Liver (tissue), 9 donors: Measurements from ENCODE around the gene TMEM229A. TPM values are rescaled to one million over a fixed set of nuclear protein-coding genes. Genes with fewer than 3 reads are reported as not detected.

Experiments
- DNase-seq: peaks from one replicate; pipeline ENCODE4 v3.0.0-alpha.2; 2017; ENCODE audit warnings: low spot score
- H3K27ac ChIP-seq, 2 donors: one replicate each; pipeline ENCODE4 v1.7.0; 2013; ENCODE audit warnings: inconsistent platforms in 2 of 2, low read length in 2 of 2, control low read depth in 1 of 2, low read depth in 1 of 2, mild to moderate bottlenecking in 1 of 2
- H3K27me3 ChIP-seq, 4 donors: one replicate each; pipeline versions ENCODE4 v1.6.1 to v1.7.0; 2013; ENCODE audit warnings: low read length in 3 of 4, inconsistent platforms in 1 of 4, mild to moderate bottlenecking in 1 of 4, moderate library complexity in 1 of 4; ENCODE audit not compliant: control insufficient read depth in 4 of 4, insufficient read depth in 4 of 4
- H3K36me3 ChIP-seq, 4 donors: one replicate each; pipeline versions ENCODE4 v1.6.1 to v1.7.0; 2013; ENCODE audit warnings: low read length in 3 of 4, mild to moderate bottlenecking in 3 of 4, low read depth in 1 of 4, moderate library complexity in 1 of 4; ENCODE audit not compliant: control insufficient read depth in 4 of 4, insufficient read depth in 3 of 4
- H3K4me1 ChIP-seq, 4 donors: one replicate each; pipeline versions ENCODE4 v1.6.1 to v1.7.0; 2013; ENCODE audit warnings: low read length in 3 of 4, mild to moderate bottlenecking in 3 of 4, moderate library complexity in 1 of 4; ENCODE audit not compliant: control insufficient read depth in 4 of 4, insufficient read depth in 4 of 4
- H3K4me3 ChIP-seq, 3 donors: one replicate each; pipeline versions ENCODE4 v1.6.1 to v1.7.0; 2013; ENCODE audit warnings: low read length in 3 of 3, control low read depth in 1 of 3, low read depth in 1 of 3, mild to moderate bottlenecking in 1 of 3
- H3K9ac ChIP-seq, 2 donors: one replicate each; pipeline ENCODE4 v1.7.0; 2013; ENCODE audit warnings: low read length in 2 of 2, mild to moderate bottlenecking in 2 of 2, moderate library complexity in 2 of 2, control low read depth in 1 of 2, low read depth in 1 of 2
- H3K9me3 ChIP-seq, 4 donors: one replicate each; pipeline versions ENCODE4 v1.6.1 to v1.7.0; 2013; ENCODE audit warnings: low read length in 3 of 4; ENCODE audit not compliant: control insufficient read depth in 4 of 4
- CTCF ChIP-seq: fragments of 150-350 bp; IDR thresholded peaks from 2 replicates; pipeline ENCODE4 v1.5.1; 2017; ENCODE audit warnings: improper control_type of control experiment, low read depth, low read length; ENCODE audit not compliant: missing input control
- FOXA1 ChIP-seq: IDR thresholded peaks from 2 replicates; pipeline ENCODE4 v1.6.1; 2016; ENCODE audit warnings: antibody characterized with exemption
- FOXA2 ChIP-seq: IDR thresholded peaks from 2 replicates; pipeline ENCODE4 v1.6.1; 2016; ENCODE audit warnings: antibody characterized with exemption
- GABPA ChIP-seq, 2 donors: IDR thresholded peaks in 1 of 2; conservative IDR thresholded peaks in 1 of 2; 2 replicates each; pipeline ENCODE4 v1.6.1; 2016; ENCODE audit warnings: antibody characterized with exemption in 2 of 2, mild to moderate bottlenecking in 1 of 2, moderate library complexity in 1 of 2
- HNF4A ChIP-seq, 2 donors: conservative IDR thresholded peaks; 2 replicates each; pipeline ENCODE4 v1.6.1; 2016; ENCODE audit warnings: antibody characterized with exemption in 2 of 2, mild to moderate bottlenecking in 2 of 2
- HNF4G ChIP-seq: IDR thresholded peaks from 2 replicates; pipeline ENCODE4 v1.6.1; 2016; ENCODE audit warnings: antibody characterized with exemption
- JUND ChIP-seq, 2 donors: IDR thresholded peaks; 2 replicates each; pipeline ENCODE4 v1.6.1; 2016; ENCODE audit warnings: antibody characterized with exemption in 2 of 2
- MAX ChIP-seq: IDR thresholded peaks from 2 replicates; pipeline ENCODE4 v1.6.1; 2016; ENCODE audit warnings: antibody characterized with exemption
- NR2F2 ChIP-seq: IDR thresholded peaks from 2 replicates; pipeline ENCODE4 v1.6.1; 2016; ENCODE audit warnings: antibody characterized with exemption
- RXRA ChIP-seq, 2 donors: IDR thresholded peaks; 2 replicates each; pipeline ENCODE4 v1.6.1; 2017 to 2018; ENCODE audit warnings: antibody characterized with exemption in 2 of 2, mild to moderate bottlenecking in 1 of 2
- TAF1 ChIP-seq: conservative IDR thresholded peaks from 2 replicates; pipeline ENCODE4 v1.6.1; 2016; ENCODE audit warnings: antibody characterized with exemption, mild to moderate bottlenecking
- ZBTB33 ChIP-seq: IDR thresholded peaks from 2 replicates; pipeline ENCODE4 v1.6.1; 2016; ENCODE audit warnings: antibody characterized with exemption
- WGBS: extraction: QIAGEN DNeasy Blood & Tissue Kit; methylation state at CpG from one replicate; pipeline ENCODE4 v1.1.7; 2013; 5-methylcytosine and 5-hydroxymethylcytosine counted together
- polyA plus RNA-seq, 2 donors: library from polyadenylated mRNA; stranded (reverse) in 1 of 2; unstranded in 1 of 2; fragments of 200-250 nt in 1 of 2; fragments of >200 nt in 1 of 2; fragmentation: Nextera tagmentation in 1 of 2; extraction: Ambion mirVana in 1 of 2; gene quantifications; one replicate each; pipeline versions ENCODE4 v1.2.1 to v1.2.3, GENCODE V29; 2013 to 2015
- total RNA-seq, 2 donors: library from RNA; depleted of rRNA; stranded (reverse); fragments of >200 nt; gene quantifications; one replicate each; pipeline ENCODE4 v1.2.3, GENCODE V29; 2014
- donor health status: healthy.
- donor health status: healthy.
- donor health status: healthy.
- donor health status: healthy.
- donor health status: healthy.

TMEM229A gene
- total and polyA plus RNA-seq, 4 donors = 0.23 TPM; not detected in 3

GRCh38 chr7:123987445-123987844 is 45.4 kb downstream of the TMEM229A start:
- DNase-seq = no peak
- H3K27me3 ChIP-seq = no peaks in the 10 kb centered on the region
- 49% methylated on average over 2 of the region's 2 CpGs for WGBS
- H3K9ac ChIP-seq = no peak overlapping the region
- H3K4me3 ChIP-seq = no peak overlapping the region
- no peaks in the 10 kb centered on the region for H3K9me3 ChIP-seq
- TF ChIP-seq GABPA (IDR thresholded peaks at IDR 0.05 in 1 of 2, conservative IDR thresholded peaks at IDR 0.05 in 1 of 2) (no peak), FOXA2 (no peak), HNF4A (conservative IDR thresholded peaks at IDR 0.05) (no peak), JUND (IDR thresholded peaks at IDR 0.05) (no peak), FOXA1 (no peak), MAX (no peak), ZBTB33 (no peak), RXRA (IDR thresholded peaks at IDR 0.05) (no peak), TAF1 (no peak), HNF4G (no peak), NR2F2 (no peak), CTCF (no peak)
- H3K4me1 ChIP-seq = no peaks in the 10 kb centered on the region
- H3K36me3 ChIP-seq = no peaks in the 10 kb centered on the region
- H3K27ac ChIP-seq = no peak overlapping the region

Other genes with a start within 250 kb of the TMEM229A start
- not detected for gene HYAL4, start 187.9 kb downstream of the TMEM229A start, total RNA-seq
- not detected for gene HYAL4, start 187.9 kb downstream of the TMEM229A start, polyA plus RNA-seq
- not detected for gene SPAM1, start 107.8 kb downstream of the TMEM229A start, total RNA-seq
- gene SPAM1, start 107.8 kb downstream of the TMEM229A start, polyA plus RNA-seq = not detected